GM03348 (cell line): ENCODE results near the gene ITFG1.
"Not testable (repeated sequence)": the region's sequence is repeated elsewhere in the genome, so short reads cannot be mapped to it uniquely, and the experiment has no call there.

Source experiments
- DNase-seq: peaks from one replicate; pipeline ENCODE4 v3.0.0; 2012; ENCODE audit warnings: low spot score

The ITFG1 gene

GRCh38 chr16:47473004-47473403 is 12.1 kb upstream of the ITFG1 start:
- not testable (repeated sequence) for DNase-seq

- no peak for DNase-seq
Observed at GRCh38 chr16:47470810-47471209, 9.9 kb upstream of the ITFG1 start.

GRCh38 chr16:47470211-47470610 is 9.3 kb upstream of the ITFG1 start:
- no peak for DNase-seq

- DNase-seq, result no peak
Observed at GRCh38 chr16:47469227-47469626, 8.4 kb upstream of the ITFG1 start.

- not testable (repeated sequence) for DNase-seq
Observed at GRCh38 chr16:47468070-47468689, 7.3 kb upstream of the ITFG1 start.

GRCh38 chr16:47467501-47467900 is 6.6 kb upstream of the ITFG1 start:
- DNase-seq, result no peak

- no peak for DNase-seq
Observed at GRCh38 chr16:47465919-47466630, 5.2 kb upstream of the ITFG1 start.

GRCh38 chr16:47463771-47464624 is 3.1 kb upstream of the ITFG1 start:
- DNase-seq, result no peak

- peak; percentile 39 for DNase-seq
Observed at GRCh38 chr16:47461598-47462266, 869 bp upstream of the ITFG1 start.

- peak; percentile 11 for DNase-seq
Observed at GRCh38 chr16:47460359-47460710, 528 bp downstream of the ITFG1 start.

- DNase-seq, result no peak
Observed at GRCh38 chr16:47459603-47460002, 1.3 kb downstream of the ITFG1 start.

GRCh38 chr16:47458331-47458730 is 2.5 kb downstream of the ITFG1 start:
- DNase-seq, result no peak

- DNase-seq, result no peak
Observed at GRCh38 chr16:47449788-47450187, 11.1 kb downstream of the ITFG1 start.

- no peak for DNase-seq
Observed at GRCh38 chr16:47448830-47449575, 11.9 kb downstream of the ITFG1 start.

GRCh38 chr16:47446431-47446830 is 14.4 kb downstream of the ITFG1 start:
- no peak for DNase-seq

GRCh38 chr16:47442884-47443283 is 18.0 kb downstream of the ITFG1 start:
- DNase-seq, result not testable (repeated sequence)

- DNase-seq, result not testable (repeated sequence)
Observed at GRCh38 chr16:47440066-47440465, 20.8 kb downstream of the ITFG1 start.

GRCh38 chr16:47434274-47434673 is 26.6 kb downstream of the ITFG1 start:
- not testable (repeated sequence) for DNase-seq

- DNase-seq, result no peak
Observed at GRCh38 chr16:47431960-47432359, 28.9 kb downstream of the ITFG1 start.

GRCh38 chr16:47426806-47427205 is 34.1 kb downstream of the ITFG1 start:
- DNase-seq, result no peak

GRCh38 chr16:47424846-47425245 is 36.0 kb downstream of the ITFG1 start:
- no peak for DNase-seq

GRCh38 chr16:47416869-47417268 is 44.0 kb downstream of the ITFG1 start:
- no peak for DNase-seq
